Calu3 (cell line): Measurements from ENCODE around the gene PTPRN2. TPM values are rescaled to one million over a fixed set of nuclear protein-coding genes. Genes with fewer than 3 reads are reported as not detected.

Experiments
- BruUV-seq: library from RNA; stranded (reverse); fragments of 400-500 nt; replicated peaks from 2 replicates; lab custom pipeline; 2021; lab: Mats Ljungman, UMichigan
- CTCF ChIA-PET: fragments of 300-600 bp; sonication (Branson Sonifier 250); formaldehyde crosslinking; loops from one replicate; lab custom pipeline; 2022; ENCODE audit warnings: antibody characterized with exemption; lab: Charles Lee
- DNase-seq: peaks from one replicate; pipeline ENCODE4 v3.0.0; 2022
- H3K27ac Mint-ChIP-seq: one replicate; pipeline ENCODE4 v1.8.0; 2022; ENCODE audit warnings: mixed read lengths; ENCODE audit not compliant: unreplicated experiment
- H3K27me3 Mint-ChIP-seq: one replicate; pipeline ENCODE4 v1.8.0; 2022; ENCODE audit warnings: mixed read lengths; ENCODE audit not compliant: unreplicated experiment
- H3K36me3 Mint-ChIP-seq: one replicate; pipeline ENCODE4 v1.8.0; 2022; ENCODE audit warnings: mild to moderate bottlenecking, moderate library complexity, mixed read lengths; ENCODE audit not compliant: insufficient read depth, unreplicated experiment
- H3K4me1 Mint-ChIP-seq: one replicate; pipeline ENCODE4 v1.8.0; 2022; ENCODE audit warnings: mild to moderate bottlenecking, low read depth, mixed read lengths; ENCODE audit not compliant: unreplicated experiment
- H3K4me3 Mint-ChIP-seq: one replicate; pipeline ENCODE4 v1.8.0; 2022; ENCODE audit warnings: mild to moderate bottlenecking, low read depth, moderate library complexity, mixed read lengths; ENCODE audit not compliant: unreplicated experiment
- H3K9me3 Mint-ChIP-seq: one replicate; pipeline ENCODE4 v1.8.0; 2022; ENCODE audit warnings: low read depth, mixed read lengths; ENCODE audit not compliant: unreplicated experiment
- CTCF ChIP-seq: fragments of 200-600 bp; IDR thresholded peaks from one replicate; pipeline ENCODE4 v1.8.0; 2022; ENCODE audit warnings: antibody characterized with exemption; ENCODE audit not compliant: unreplicated experiment
- intact Hi-C: fragments of 100-400 bp; cut with micrococcal nuclease; formaldehyde crosslinking; loops from one replicate; pipeline ENCODE4 v1.10.0; 2022; ENCODE audit not compliant: unreplicated experiment
- total RNA-seq: library from RNA; stranded (reverse); gene quantifications from 2 replicates; pipeline ENCODE4 v1.2.3, GENCODE V29; 2022

PTPRN2 gene
- total RNA-seq, 1 experiment from 2014 or later = 2.0 TPM

- H3K36me3 Mint-ChIP-seq = peaks cover 6% of the 10 kb centered on the region
- TF ChIP-seq CTCF = no peak
- no peak overlapping the region for H3K27ac Mint-ChIP-seq
- intact Hi-C loops = no loop called here
- H3K27me3 Mint-ChIP-seq = no peaks in the 10 kb centered on the region
- CTCF ChIA-PET = no interaction called here
- BruUV-seq = no TSS peak
- no peak for DNase-seq
- no peaks in the 10 kb centered on the region for H3K4me1 Mint-ChIP-seq
- H3K4me3 Mint-ChIP-seq = no peak overlapping the region
- H3K9me3 Mint-ChIP-seq = peaks cover 13% of the 10 kb centered on the region
Observed at GRCh38 chr7:157928171-157928794, 659.3 kb downstream of the PTPRN2 start.

DNA sequence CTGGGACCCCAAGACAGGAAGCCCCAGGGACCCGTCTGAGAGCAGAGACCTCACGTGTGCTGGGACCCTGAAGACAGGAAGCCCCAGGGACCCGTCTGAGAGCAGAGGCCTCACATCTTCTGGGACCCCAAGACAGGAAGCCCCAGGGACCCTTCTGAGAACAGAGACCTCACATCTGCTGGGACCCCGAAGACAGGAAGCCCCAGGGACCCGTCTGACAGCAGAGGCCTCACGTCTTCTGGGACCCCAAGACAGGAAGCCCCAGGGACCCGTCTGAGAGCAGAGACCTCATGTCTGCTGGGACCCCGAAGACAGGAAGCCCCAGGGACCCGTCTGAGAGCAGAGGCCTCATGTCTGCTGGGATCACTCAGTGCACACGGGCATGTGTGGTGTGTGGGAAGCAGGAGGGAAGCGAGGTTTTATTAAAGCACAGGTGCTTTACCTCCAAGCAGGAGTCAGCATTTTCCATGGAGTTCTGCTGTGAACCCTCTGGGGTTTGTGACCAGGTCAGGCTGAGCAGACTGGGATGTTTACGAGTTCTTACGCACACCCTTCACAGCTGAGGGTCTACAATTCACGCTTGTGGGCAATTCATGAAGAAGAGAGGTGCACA lies 660.2 kb downstream of the PTPRN2 start:
- intact Hi-C loops = no loop called here
- Mint-ChIP-seq H3K4me3 (no peak overlapping the region), H3K9me3 (peaks cover 8% of the 10 kb centered on the region), H3K27ac (no peak overlapping the region), H3K27me3 (no peaks in the 10 kb centered on the region), H3K36me3 (peaks cover under 1% of the 10 kb centered on the region), H3K4me1 (no peaks in the 10 kb centered on the region)
- BruUV-seq = no TSS peak
- no peak for DNase-seq
- TF ChIP-seq CTCF = no peak
- CTCF ChIA-PET = no interaction called here

GRCh38 chr7:157926521-157927150 lies 661.0 kb downstream of the PTPRN2 start:
- Mint-ChIP-seq H3K4me1 (no peaks in the 10 kb centered on the region), H3K27me3 (no peaks in the 10 kb centered on the region), H3K9me3 (peaks cover 6% of the 10 kb centered on the region), H3K27ac (no peak overlapping the region), H3K4me3 (no peak overlapping the region), H3K36me3 (no peaks in the 10 kb centered on the region)
- no TSS peak for BruUV-seq
- no peak for TF ChIP-seq CTCF
- CTCF ChIA-PET = no interaction called here
- no peak for DNase-seq
- intact Hi-C loops = no loop called here

- no TSS peak for BruUV-seq
- H3K27ac Mint-ChIP-seq = no peak overlapping the region
- H3K4me3 Mint-ChIP-seq = no peak overlapping the region
- H3K27me3 Mint-ChIP-seq = no peaks in the 10 kb centered on the region
- H3K4me1 Mint-ChIP-seq = no peaks in the 10 kb centered on the region
- no peak for TF ChIP-seq CTCF
- intact Hi-C loops = no loop called here
- DNase-seq = no peak
- H3K9me3 Mint-ChIP-seq = peaks cover 7% of the 10 kb centered on the region
- CTCF ChIA-PET = no interaction called here
- H3K36me3 Mint-ChIP-seq = no peaks in the 10 kb centered on the region
Observed at GRCh38 chr7:157926107-157926506, 661.5 kb downstream of the PTPRN2 start.
